ENCODE data around the gene SMARCB1. TPM values are rescaled to one million over a fixed set of nuclear protein-coding genes. Genes with fewer than 3 reads are reported as not detected.
A peak's percentile ranks its signal among the peaks of the same experiment; 100 is the strongest.

Gene SMARCB1
- total and polyA plus RNA-seq, 2 donors (not counting 1 experiment from before 2014, with no cell fraction given): 179 to 190 TPM

DNA sequence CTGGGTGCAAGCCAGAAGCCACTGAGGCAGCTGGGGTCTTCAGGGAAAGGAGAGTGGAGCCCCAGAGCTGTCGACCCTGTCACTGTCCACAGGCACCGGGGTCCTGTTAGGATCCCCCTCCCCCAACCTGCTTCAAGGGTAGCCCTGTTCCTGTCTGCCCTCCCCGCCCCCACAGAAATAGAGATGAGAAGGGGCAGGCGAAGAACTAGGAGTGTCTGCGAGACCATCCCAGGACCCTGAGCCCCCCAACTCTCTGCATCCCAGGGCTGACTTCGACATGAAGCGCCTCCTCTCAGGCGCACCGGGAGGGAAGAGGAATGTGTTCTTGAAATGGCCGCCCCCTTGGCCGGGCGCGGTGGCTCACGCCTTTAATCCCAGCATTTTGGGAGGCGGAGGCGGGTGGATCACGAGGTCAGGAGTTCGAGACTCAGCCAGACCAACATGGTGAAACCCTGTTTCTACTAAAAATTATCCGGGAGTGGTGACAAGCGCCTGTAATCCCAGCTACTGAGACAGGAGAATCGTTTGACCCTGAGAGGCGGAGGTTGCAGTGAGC, 35.2 kb upstream of the SMARCB1 start:
- H3K27ac ChIP-seq (ENCODE audit: low read length in 2 of 2): peak overlapping the region; percentile 85 to 98
- H3K27ac Mint-ChIP-seq: peak overlapping the region; percentile 99
- no peaks in the 10 kb centered on the region for H4K20me1 ChIP-seq (ENCODE audit: control insufficient read depth, insufficient read depth, low read length, poor library complexity, severe bottlenecking)
- TF ChIP-seq EZH2 (IDR thresholded peaks at IDR 0.05; ENCODE audit: borderline replicate concordance, insufficient read depth, low read depth, low read length, poor library complexity, severe bottlenecking): no peak
- TF ChIP-seq, protein P1, sequence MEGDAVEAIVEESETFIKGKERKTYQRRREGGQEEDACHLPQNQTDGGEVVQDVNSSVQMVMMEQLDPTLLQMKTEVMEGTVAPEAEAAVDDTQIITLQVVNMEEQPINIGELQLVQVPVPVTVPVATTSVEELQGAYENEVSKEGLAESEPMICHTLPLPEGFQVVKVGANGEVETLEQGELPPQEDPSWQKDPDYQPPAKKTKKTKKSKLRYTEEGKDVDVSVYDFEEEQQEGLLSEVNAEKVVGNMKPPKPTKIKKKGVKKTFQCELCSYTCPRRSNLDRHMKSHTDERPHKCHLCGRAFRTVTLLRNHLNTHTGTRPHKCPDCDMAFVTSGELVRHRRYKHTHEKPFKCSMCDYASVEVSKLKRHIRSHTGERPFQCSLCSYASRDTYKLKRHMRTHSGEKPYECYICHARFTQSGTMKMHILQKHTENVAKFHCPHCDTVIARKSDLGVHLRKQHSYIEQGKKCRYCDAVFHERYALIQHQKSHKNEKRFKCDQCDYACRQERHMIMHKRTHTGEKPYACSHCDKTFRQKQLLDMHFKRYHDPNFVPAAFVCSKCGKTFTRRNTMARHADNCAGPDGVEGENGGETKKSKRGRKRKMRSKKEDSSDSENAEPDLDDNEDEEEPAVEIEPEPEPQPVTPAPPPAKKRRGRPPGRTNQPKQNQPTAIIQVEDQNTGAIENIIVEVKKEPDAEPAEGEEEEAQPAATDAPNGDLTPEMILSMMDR (IDR thresholded peaks at IDR 0.05): no peak
- peak overlapping the region; percentile 93 for H3K4me3 Mint-ChIP-seq
- H3K9me3 Mint-ChIP-seq (ENCODE audit: insufficient read depth): no peaks in the 10 kb centered on the region
- H3K4me2 ChIP-seq (replicated peaks; ENCODE audit: low read depth, low read length, poor library complexity, severe bottlenecking): peak overlapping the region; percentile 97
- peak overlapping the region; percentile 88 for H2AFZ ChIP-seq (ENCODE audit: insufficient read depth, low read depth, low read length, poor library complexity, severe bottlenecking)
- H3K9me3 ChIP-seq (ENCODE audit: control extremely low read depth in 1 of 3, control insufficient read depth in 2 of 3, insufficient read depth in 1 of 3, low read length in 2 of 3): peaks cover 0 to 4% (median 0%) of the 10 kb centered on the region in 3 donors
- POLR2A ChIA-PET: interaction anchor here (0.8 to 8.1 kb wide), 16 partner anchors 16 to 143 kb away, joined by 3 to 174 read pairs (median 8); partner anchors contain the start of genes C22orf15, CHCHD10, DERL3 and MIF
- H3K4me3 ChIP-seq (ENCODE audit: control extremely low read depth in 1 of 5, extremely low read depth in 1 of 5, insufficient read depth in 1 of 5, low read depth in 2 of 5, low read length in 4 of 5): peak overlapping the region; percentile 6 to 88 (median 83)
- no peak for ATAC-seq (ENCODE audit: low read depth)
- peaks cover 55% of the 10 kb centered on the region for H3K4me1 Mint-ChIP-seq
- no peak for DNase-seq
- intact Hi-C loops (cut with micrococcal nuclease): no loop called here
- H3K27me3 Mint-ChIP-seq: no peaks in the 10 kb centered on the region
- peaks cover 24 to 54% of the 10 kb centered on the region in 2 donors for H3K4me1 ChIP-seq (ENCODE audit: control insufficient read depth in 2 of 2, insufficient read depth in 2 of 2, low read length in 2 of 2)
- CTCF ChIA-PET: interaction anchor here (0.7 to 13.0 kb wide), 15 partner anchors 8 to 1645 kb away, joined by 3 to 188 read pairs (median 4); partner anchors contain the start of genes C22orf15, CHCHD10 and MMP11
- no peaks in the 10 kb centered on the region for H3K27me3 ChIP-seq (replicated peaks in 1 of 4; ENCODE audit: control extremely low read depth in 1 of 4, control insufficient read depth in 3 of 4, insufficient read depth in 4 of 4, low read length in 3 of 4)
- 15% methylated on average over 8 of the region's 22 CpGs for WGBS (ENCODE audit: insufficient coverage)
- peak overlapping the region; percentile 89 for H3K9ac ChIP-seq (ENCODE audit: low read length)
- H3K36me3 ChIP-seq (replicated peaks in 1 of 2; ENCODE audit: control extremely low read depth in 1 of 2, control insufficient read depth in 1 of 2, extremely low read depth in 1 of 2, insufficient read depth in 2 of 2, low read length in 1 of 2): peaks cover 0 to 2% of the 10 kb centered on the region in 2 experiments
- H3K79me2 ChIP-seq (ENCODE audit: control insufficient read depth, insufficient read depth, low read length): peaks cover 39% of the 10 kb centered on the region
